ENCODE data around the gene TACR2. TPM values are rescaled to one million over a fixed set of nuclear protein-coding genes. Genes with fewer than 3 reads are reported as not detected.

TACR2 gene
- total and polyA plus RNA-seq, 2 donors (not counting 3 experiments of a cell fraction or from before 2014, with no cell fraction given) = 0.19 TPM; not detected in 1

DNA sequence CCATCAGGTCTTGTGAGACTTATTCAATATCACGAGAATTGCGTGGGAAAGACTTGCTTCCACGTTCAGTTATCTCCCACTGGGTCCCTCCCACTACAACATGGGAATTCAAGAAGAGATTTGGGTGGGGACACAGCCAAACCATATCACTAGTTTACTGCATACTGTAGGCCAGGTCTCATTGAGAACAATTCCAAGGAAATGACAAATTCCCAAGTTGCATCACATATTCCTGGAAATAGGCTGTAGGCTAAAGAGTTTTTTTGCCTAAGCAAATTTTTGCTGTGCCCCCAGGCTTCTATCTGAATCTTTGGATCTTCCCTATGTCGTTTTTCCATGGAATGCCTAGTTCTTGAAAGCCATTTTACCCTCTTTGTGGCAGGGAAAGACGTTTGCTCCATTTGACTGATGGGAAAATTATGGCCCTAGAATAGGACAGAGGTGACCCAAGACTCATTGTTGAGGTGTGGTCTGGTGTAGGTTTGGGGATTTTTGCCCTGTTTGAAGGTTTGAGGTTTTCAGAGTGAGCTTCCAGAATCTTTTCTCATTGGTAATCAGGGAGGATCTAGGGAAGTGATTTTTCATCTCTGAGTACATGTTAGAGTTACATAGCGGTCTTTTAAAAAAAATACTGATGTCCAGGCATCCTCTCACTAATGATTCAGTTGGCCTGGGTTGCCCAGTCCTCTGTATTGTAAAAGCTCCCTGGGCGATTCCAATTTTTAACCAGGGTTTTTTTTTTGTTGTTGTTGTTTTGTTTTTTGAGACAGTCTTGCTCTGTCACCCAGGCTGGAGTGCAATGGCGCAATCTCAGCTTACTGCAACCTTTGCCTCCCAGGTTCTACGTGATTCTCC, 44.4 kb downstream of the TACR2 start:
- Histone ChIP-seq H3K79me2 (ENCODE audit: control insufficient read depth, insufficient read depth, low read length) (no peaks in the 10 kb centered on the region), H3K9me1 (replicated peaks; ENCODE audit: control insufficient read depth, extremely low read depth, insufficient read depth, low read length) (no peaks in the 10 kb centered on the region), H3K27me3 (ENCODE audit: control insufficient read depth in 2 of 2, insufficient read depth in 2 of 2, low read length in 2 of 2) (no peaks in the 10 kb centered on the region), H2AFZ (ENCODE audit: low read depth, low read length) (no peak overlapping the region), H3K9me3 (replicated peaks; ENCODE audit: control insufficient read depth, insufficient read depth, low read length) (no peaks in the 10 kb centered on the region), H3K4me2 (ENCODE audit: insufficient read depth, low read length) (no peak overlapping the region), H4K20me1 (replicated peaks; ENCODE audit: control insufficient read depth, extremely low read depth, insufficient read depth, low read length) (no peaks in the 10 kb centered on the region), H3K27ac (ENCODE audit: insufficient read depth, low read depth, low read length) (no peak overlapping the region), H3K36me3 (ENCODE audit: control insufficient read depth in 2 of 2, extremely low read depth in 1 of 2, insufficient read depth in 2 of 2, low read length in 2 of 2) (peaks cover 5 to 18% of the 10 kb centered on the region in 2 experiments), H3K4me3 (replicated peaks in 1 of 3; ENCODE audit: insufficient read depth in 1 of 3, low read depth in 1 of 3, low read length in 3 of 3) (no peak overlapping the region), H3K4me1 (ENCODE audit: control insufficient read depth, extremely low read depth, insufficient read depth, low read length) (peaks cover 10% of the 10 kb centered on the region), H3K9ac (replicated peaks; ENCODE audit: extremely low read depth, insufficient read depth, low read length) (no peak overlapping the region)
- DNase-seq (ENCODE audit: low read depth, low spot score) = no peak
- dilution Hi-C loops (cut with MboI; ENCODE audit: extremely low pct_ligation_motif_present, low sequenced_read_pairs) = no loop called here
- intact Hi-C loops (cut with micrococcal nuclease) = no loop called here
- BruUV-seq (replicated peaks) = no TSS peak
- no peak for TF ChIP-seq GATA2 (IDR thresholded peaks at IDR 0.05; ENCODE audit: insufficient read depth, insufficient read length, low read depth, low read length)
- TF ChIP-seq JUN (IDR thresholded peaks at IDR 0.05; ENCODE audit: borderline replicate concordance, insufficient read depth, insufficient read length, low read depth) = no peak
- no peak for TF ChIP-seq POLR2AphosphoS5 (IDR thresholded peaks at IDR 0.05; ENCODE audit: insufficient read depth, low read depth, low read length)
- no peak for TF ChIP-seq EZH2 (IDR thresholded peaks at IDR 0.05; ENCODE audit: borderline replicate concordance, low read depth, low read length, severe bottlenecking)
- no peak for TF ChIP-seq MYC (IDR thresholded peaks at IDR 0.05; ENCODE audit: low read depth, low read length)
- TF ChIP-seq, protein P1, sequence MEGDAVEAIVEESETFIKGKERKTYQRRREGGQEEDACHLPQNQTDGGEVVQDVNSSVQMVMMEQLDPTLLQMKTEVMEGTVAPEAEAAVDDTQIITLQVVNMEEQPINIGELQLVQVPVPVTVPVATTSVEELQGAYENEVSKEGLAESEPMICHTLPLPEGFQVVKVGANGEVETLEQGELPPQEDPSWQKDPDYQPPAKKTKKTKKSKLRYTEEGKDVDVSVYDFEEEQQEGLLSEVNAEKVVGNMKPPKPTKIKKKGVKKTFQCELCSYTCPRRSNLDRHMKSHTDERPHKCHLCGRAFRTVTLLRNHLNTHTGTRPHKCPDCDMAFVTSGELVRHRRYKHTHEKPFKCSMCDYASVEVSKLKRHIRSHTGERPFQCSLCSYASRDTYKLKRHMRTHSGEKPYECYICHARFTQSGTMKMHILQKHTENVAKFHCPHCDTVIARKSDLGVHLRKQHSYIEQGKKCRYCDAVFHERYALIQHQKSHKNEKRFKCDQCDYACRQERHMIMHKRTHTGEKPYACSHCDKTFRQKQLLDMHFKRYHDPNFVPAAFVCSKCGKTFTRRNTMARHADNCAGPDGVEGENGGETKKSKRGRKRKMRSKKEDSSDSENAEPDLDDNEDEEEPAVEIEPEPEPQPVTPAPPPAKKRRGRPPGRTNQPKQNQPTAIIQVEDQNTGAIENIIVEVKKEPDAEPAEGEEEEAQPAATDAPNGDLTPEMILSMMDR (IDR thresholded peaks at IDR 0.05; ENCODE audit: extremely low read depth in 1 of 2, insufficient read depth in 1 of 2, low read depth in 1 of 2, low read length in 2 of 2) = no peak
- TF ChIP-seq FOS (IDR thresholded peaks at IDR 0.05; ENCODE audit: borderline replicate concordance, insufficient read depth, low read length) = no peak
- TF ChIP-seq POLR2A (IDR thresholded peaks at IDR 0.05; ENCODE audit: low read depth, low read length) = no peak
- TF ChIP-seq MAX (IDR thresholded peaks at IDR 0.05; ENCODE audit: insufficient read depth, insufficient read length) = no peak
- POLR2A ChIA-PET = no interaction called here
- CTCF ChIA-PET = no interaction called here
- no peak for FAIRE-seq

Measured in endothelial cell of umbilical vein (primary cell).